Measurements from ENCODE around the gene SF3B2. TPM values are rescaled to one million over a fixed set of nuclear protein-coding genes. Genes with fewer than 3 reads are reported as not detected.
A peak's percentile ranks its signal among the peaks of the same experiment; 100 is the strongest.
"Not testable (repeated sequence)": the region's sequence is repeated elsewhere in the genome, so short reads cannot be mapped to it uniquely, and the experiment has no call there.

SF3B2 gene
- total and polyA plus RNA-seq, 8 donors, result 64.4 to 118 (median 83.3) TPM

GRCh38 chr11:66017321-66017720 lies 34.8 kb upstream of the SF3B2 start:
- intact Hi-C loops (cut with DNase I), result no loop called here
- H3K27me3 ChIP-seq, result peaks cover 0 to under 1% (median 0%) of the 10 kb centered on the region in 4 donors
- no peaks in the 10 kb centered on the region for H3K36me3 ChIP-seq
- no peak for DNase-seq
- no peak overlapping the region for H3K4me3 ChIP-seq
- no peak overlapping the region for H3K27ac ChIP-seq
- no peaks in the 10 kb centered on the region for H3K4me1 ChIP-seq
- no peaks in the 10 kb centered on the region for H3K9me3 ChIP-seq
- 80 to 82% methylated on average over 4 of the region's 4 CpGs for WGBS, 2 donors
- no peak for TF ChIP-seq CTCF (IDR thresholded peaks at IDR 0.05)
- no peak for FAIRE-seq
- ATAC-seq, result no peak

GRCh38 chr11:66020212-66020611 lies 32.0 kb upstream of the SF3B2 start:
- no peaks in the 10 kb centered on the region for H3K36me3 ChIP-seq
- no peak for DNase-seq
- 74 to 79% methylated on average over 8 of the region's 8 CpGs for WGBS, 2 donors
- no peak overlapping the region for H3K4me3 ChIP-seq
- TF ChIP-seq CTCF (IDR thresholded peaks at IDR 0.05), result no peak
- peaks cover 0 to 3% (median 0%) of the 10 kb centered on the region in 3 donors for H3K4me1 ChIP-seq
- H3K9me3 ChIP-seq, result no peaks in the 10 kb centered on the region
- intact Hi-C loops (cut with DNase I), result no loop called here
- H3K27ac ChIP-seq, result no peak overlapping the region
- no peak for FAIRE-seq
- ATAC-seq, result no peak
- no peaks in the 10 kb centered on the region for H3K27me3 ChIP-seq

GRCh38 chr11:66020618-66021357 lies 31.4 kb upstream of the SF3B2 start:
- H3K27me3 ChIP-seq, result no peaks in the 10 kb centered on the region
- 77 to 86% methylated on average over 24 to 25 of the region's 25 CpGs for WGBS, 2 donors
- no peak for TF ChIP-seq CTCF (IDR thresholded peaks at IDR 0.05)
- H3K9me3 ChIP-seq, result no peaks in the 10 kb centered on the region
- ATAC-seq (peak in 2 of 4 donors; percentile 53 to 54), FAIRE-seq (no peak), DNase-seq (no peak)
- H3K36me3 ChIP-seq, result no peaks in the 10 kb centered on the region
- H3K4me1 ChIP-seq, result peaks cover 0 to 3% (median 0%) of the 10 kb centered on the region in 3 donors
- intact Hi-C loops (cut with DNase I), result no loop called here
- no peak overlapping the region for H3K4me3 ChIP-seq
- no peak overlapping the region for H3K27ac ChIP-seq

GRCh38 chr11:66022401-66023185 lies 29.6 kb upstream of the SF3B2 start:
- Histone ChIP-seq H3K4me3 (peak overlapping the region in 1 of 4 donors; percentile 26), H3K36me3 (no peaks in the 10 kb centered on the region), H3K9me3 (no peaks in the 10 kb centered on the region), H3K27me3 (no peaks in the 10 kb centered on the region), H3K4me1 (peaks cover 0 to 3% (median 0%) of the 10 kb centered on the region in 3 donors), H3K27ac (no peak overlapping the region)
- intact Hi-C loops (cut with DNase I), result no loop called here
- 13 to 19% methylated on average over 42 to 46 of the region's 46 CpGs for WGBS, 2 donors
- TF ChIP-seq CTCF (IDR thresholded peaks at IDR 0.05), result peak; percentile 81 to 99 (median 98)
- ATAC-seq, result peak; percentile 85 to 97 (median 94)
- DNase-seq, result peak; percentile 37 to 94 (median 74)
- no peak for FAIRE-seq

- 51 to 56% methylated on average over 5 of the region's 5 CpGs for WGBS, 2 donors
- intact Hi-C loops (cut with DNase I); H3K9me3 ChIP-seq; H3K4me3 ChIP-seq; ATAC-seq; H3K27ac ChIP-seq; H3K4me1 ChIP-seq; H3K27me3 ChIP-seq; FAIRE-seq; DNase-seq; H3K36me3 ChIP-seq: not testable (repeated sequence)
These were observed 29.1 kb upstream of the SF3B2 start for GRCh38 chr11:66023186-66023440.
